ENCODE data around the gene GUCA2A. TPM values are rescaled to one million over a fixed set of nuclear protein-coding genes. Genes with fewer than 3 reads are reported as not detected.

The GUCA2A gene
- total and polyA plus RNA-seq, 8 donors, result 0.30 to 0.87 (median 0.44) TPM; not detected in 2

- H3K4me1 ChIP-seq, result no peaks in the 10 kb centered on the region
- TF ChIP-seq CTCF (IDR thresholded peaks at IDR 0.05), result no peak
- intact Hi-C loops (cut with DNase I), result no loop called here
- no peaks in the 10 kb centered on the region for H3K36me3 ChIP-seq
- no peak overlapping the region for H3K27ac ChIP-seq
- DNase-seq (no peak), ATAC-seq (no peak)
- H3K9me3 ChIP-seq, result no peaks in the 10 kb centered on the region
- H3K27me3 ChIP-seq, result no peaks in the 10 kb centered on the region
- no peak overlapping the region for H3K4me3 ChIP-seq
Observed at GRCh38 chr1:42117214-42117613, 47.3 kb downstream of the GUCA2A start.

GRCh38 chr1:42114229-42114628 lies 50.3 kb downstream of the GUCA2A start:
- intact Hi-C loops (cut with DNase I), result no loop called here
- no peak for TF ChIP-seq CTCF (IDR thresholded peaks at IDR 0.05)
- Histone ChIP-seq H3K4me3 (no peak overlapping the region), H3K27ac (no peak overlapping the region), H3K9me3 (no peaks in the 10 kb centered on the region), H3K4me1 (no peaks in the 10 kb centered on the region), H3K36me3 (no peaks in the 10 kb centered on the region), H3K27me3 (no peaks in the 10 kb centered on the region)
- no peak for DNase-seq
- ATAC-seq, result no peak

Other genes with a start within 250 kb of the GUCA2A start
- 10 to 100 TPM in 1 of 2 donors, 1 to 10 TPM in 1; 9.8 to 15.6 TPM for gene HIVEP3, start 245.8 kb downstream of the GUCA2A start, total RNA-seq
- gene HIVEP3, start 245.8 kb downstream of the GUCA2A start, polyA plus RNA-seq (ENCODE audit: insufficient read length in 6 of 6), result 1 to 10 TPM; 6.0 to 9.7 (median 6.9) TPM
- not detected for gene GUCA2B, start 11.3 kb downstream of the GUCA2A start, total RNA-seq
- gene GUCA2B, start 11.3 kb downstream of the GUCA2A start, polyA plus RNA-seq (ENCODE audit: insufficient read length in 6 of 6), result not detected
- 10 to 100 TPM; 39.6 to 46.2 TPM for gene FOXJ3, start 170.5 kb upstream of the GUCA2A start, total RNA-seq
- gene FOXJ3, start 170.5 kb upstream of the GUCA2A start, polyA plus RNA-seq (ENCODE audit: insufficient read length in 6 of 6), result 10 to 100 TPM; 54.4 to 65.2 (median 59.7) TPM
- 10 to 100 TPM in 1 of 2 donors, 1 to 10 TPM in 1; 7.8 to 11.4 TPM for gene RIMKLA, start 216.0 kb upstream of the GUCA2A start, total RNA-seq
- gene RIMKLA, start 216.0 kb upstream of the GUCA2A start, polyA plus RNA-seq (ENCODE audit: insufficient read length in 6 of 6), result under 1 TPM; 0.40 to 0.92 (median 0.72) TPM

All from left lung (tissue), 10 donors.